Measurements from ENCODE around the gene ANXA2R. TPM values are rescaled to one million over a fixed set of nuclear protein-coding genes. Genes with fewer than 3 reads are reported as not detected.

ANXA2R gene
- total and polyA plus RNA-seq, 9 of the 15 experiments (the other 6 are each of a cell fraction or from before 2014, with no cell fraction given) = 2.1 to 4.8 (median 3.4) TPM

GRCh38 chr5:43066799-43067741, 27.0 kb upstream of the ANXA2R start (continued):
- TF ChIP-seq ZKSCAN8 (CRISPR knock-in tag; IDR thresholded peaks at IDR 0.05) = no peak
- peak; percentile 56 to 60; a peak in 1 of 4 replicates for TF ChIP-seq SIN3A (IDR thresholded peaks at IDR 0.05; ENCODE audit: borderline replicate concordance in 2 of 2, control insufficient read depth in 1 of 2, low read depth in 2 of 2, low read length in 2 of 2)
- peak; percentile 90 for TF ChIP-seq MYC (IDR thresholded peaks at IDR 0.05; ENCODE audit: low read depth, low read length)
- peak; percentile 60; the same call in 1 of the 2 replicates for TF ChIP-seq MYC (CRISPR knock-in tag; IDR thresholded peaks at IDR 0.05; ENCODE audit: borderline replicate concordance, low read depth)
- 0 out of 4 replicates have a peak, but pooled peaks of 1 of the 2 experiments have one; percentile 17 for TF ChIP-seq FOXA3 (CRISPR knock-in tag; conservative IDR thresholded peaks at IDR 0.05 in 1 of 2, IDR thresholded peaks at IDR 0.05 in 1 of 2)
- TF ChIP-seq KAT2B (IDR thresholded peaks at IDR 0.05; ENCODE audit: low read depth, low read length) = no peak
- TF ChIP-seq ZNF76 (CRISPR knock-in tag; IDR thresholded peaks at IDR 0.05; ENCODE audit: borderline replicate concordance) = no peak
- peak; percentile 86 for TF ChIP-seq ETV1 (tag; conservative IDR thresholded peaks at IDR 0.05; ENCODE audit: low read depth)
- TF ChIP-seq HMBOX1 (IDR thresholded peaks at IDR 0.05) = peak; percentile 78; the same call in 1 of the 2 replicates
- no peak for TF ChIP-seq TAL1 (IDR thresholded peaks at IDR 0.05)
- no peak for TF ChIP-seq ZNF146 (CRISPR knock-in tag; IDR thresholded peaks at IDR 0.05; ENCODE audit: unreplicated experiment)
- peak; percentile 78 for TF ChIP-seq ZNF134 (CRISPR knock-in tag; conservative IDR thresholded peaks at IDR 0.05)
- no peak for TF ChIP-seq CBX1 (IDR thresholded peaks at IDR 0.05; ENCODE audit: low read depth)
- no peak for TF ChIP-seq NCOA2 (IDR thresholded peaks at IDR 0.05; ENCODE audit: partially characterized antibody in 2 of 2)
- TF ChIP-seq HDAC3 (IDR thresholded peaks at IDR 0.05; ENCODE audit: borderline replicate concordance, partially characterized antibody) = no peak
- TF ChIP-seq DMBX1 (CRISPR knock-in tag; IDR thresholded peaks at IDR 0.05; ENCODE audit: borderline replicate concordance) = peak; percentile 26; the same call in 1 of the 2 replicates
- no peak for TF ChIP-seq ZNF717 (CRISPR knock-in tag; IDR thresholded peaks at IDR 0.05)
- peak; percentile 26 to 41; a peak in 1 of 4 replicates for TF ChIP-seq TBL1XR1 (IDR thresholded peaks at IDR 0.05; ENCODE audit: low read length in 2 of 2)
- peak; percentile 88 for TF ChIP-seq ZBTB5 (IDR thresholded peaks at IDR 0.05)
- TF ChIP-seq RFX7 (CRISPR knock-in tag; IDR thresholded peaks at IDR 0.05) = no peak
- TF ChIP-seq ZNF282 (CRISPR knock-in tag; IDR thresholded peaks at IDR 0.05) = no peak
- no peak; the same call in 1 of the 2 replicates for TF ChIP-seq FOSL1 (tag; conservative IDR thresholded peaks at IDR 0.05)
- no peak for TF ChIP-seq EGR1 (conservative IDR thresholded peaks at IDR 0.05)
- no peak; the same call in 1 of the 2 replicates for TF ChIP-seq TEAD4 (IDR thresholded peaks at IDR 0.05; ENCODE audit: low read length)
- TF ChIP-seq TEAD4 (CRISPR knock-in tag; IDR thresholded peaks at IDR 0.05; ENCODE audit: borderline replicate concordance) = no peak
- 0 out of 2 replicates have a peak, but pooled peaks have one; percentile 31 for TF ChIP-seq MEF2A (IDR thresholded peaks at IDR 0.05; ENCODE audit: control insufficient read depth, low read depth, low read length)

Data from K562 (cell line).